ENCODE data around the gene NR4A3. TPM values are rescaled to one million over a fixed set of nuclear protein-coding genes. Genes with fewer than 3 reads are reported as not detected.

The NR4A3 gene
- polyA plus RNA-seq, 1 experiment = 0.14 TPM

GRCh38 chr9:99840072-99840471, 18.4 kb downstream of the NR4A3 start:
- no peak for DNase-seq (ENCODE audit: low read depth, low spot score)
- POLR2A ChIA-PET = no interaction called here
- Histone ChIP-seq H3K4me3 (ENCODE audit: low read depth, low read length) (no peak overlapping the region), H3K27ac (ENCODE audit: low read depth, low read length) (no peak overlapping the region), H3K27me3 (ENCODE audit: control insufficient read depth, insufficient read depth, low read length) (no peaks in the 10 kb centered on the region), H3K9me3 (ENCODE audit: control insufficient read depth, insufficient read depth, low read length) (no peaks in the 10 kb centered on the region)
- TF ChIP-seq CTCF (IDR thresholded peaks at IDR 0.05; ENCODE audit: low read depth, low read length) = no peak
- CTCF ChIA-PET = no interaction called here

- Histone ChIP-seq H3K9me3 (ENCODE audit: control insufficient read depth, insufficient read depth, low read length) (no peaks in the 10 kb centered on the region), H3K27ac (ENCODE audit: low read depth, low read length) (no peak overlapping the region), H3K4me3 (ENCODE audit: low read depth, low read length) (no peak overlapping the region), H3K27me3 (ENCODE audit: control insufficient read depth, insufficient read depth, low read length) (no peaks in the 10 kb centered on the region)
- POLR2A ChIA-PET = no interaction called here
- TF ChIP-seq CTCF (IDR thresholded peaks at IDR 0.05; ENCODE audit: low read depth, low read length) = no peak
- CTCF ChIA-PET = no interaction called here
- no peak for DNase-seq (ENCODE audit: low read depth, low spot score)
Measured at GRCh38 chr9:99845063-99845462, 23.4 kb downstream of the NR4A3 start.

- H3K27ac ChIP-seq (ENCODE audit: low read depth, low read length) = no peak overlapping the region
- ChIA-PET POLR2A (no interaction called here), CTCF (no interaction called here)
- no peaks in the 10 kb centered on the region for H3K27me3 ChIP-seq (ENCODE audit: control insufficient read depth, insufficient read depth, low read length)
- no peak for DNase-seq (ENCODE audit: low read depth, low spot score)
- H3K4me3 ChIP-seq (ENCODE audit: low read depth, low read length) = no peak overlapping the region
- no peak for TF ChIP-seq CTCF (IDR thresholded peaks at IDR 0.05; ENCODE audit: low read depth, low read length)
- H3K9me3 ChIP-seq (ENCODE audit: control insufficient read depth, insufficient read depth, low read length) = no peaks in the 10 kb centered on the region
Measured at GRCh38 chr9:99848447-99848846, 26.8 kb downstream of the NR4A3 start.

- ChIA-PET CTCF (interaction anchor here (0.7 kb wide), 1 partner anchor 474 kb away, joined by 3 read pairs; no protein-coding TSS in a partner anchor), POLR2A (no interaction called here)
- DNase-seq (ENCODE audit: low read depth, low spot score) = no peak
Measured at GRCh38 chr9:99850736-99851499, 29.2 kb downstream of the NR4A3 start.

More at GRCh38 chr9:99850736-99851499, 29.2 kb downstream of the NR4A3 start:
- Histone ChIP-seq H3K27ac (ENCODE audit: low read depth, low read length) (no peak overlapping the region), H3K9me3 (ENCODE audit: control insufficient read depth, insufficient read depth, low read length) (no peaks in the 10 kb centered on the region), H3K4me3 (ENCODE audit: low read depth, low read length) (no peak overlapping the region), H3K27me3 (ENCODE audit: control insufficient read depth, insufficient read depth, low read length) (no peaks in the 10 kb centered on the region)
- no peak for TF ChIP-seq CTCF (IDR thresholded peaks at IDR 0.05; ENCODE audit: low read depth, low read length)
